ENCODE measurements around the gene CCDC61.

GRCh38 chr19:46066471-46066870, 71.2 kb downstream of the CCDC61 start:
- no peak for TF ChIP-seq CTCF (IDR thresholded peaks at IDR 0.05)
- TF ChIP-seq POLR2A (IDR thresholded peaks at IDR 0.05) = no peak
